ENCODE measurements around the gene CPSF7. TPM values are rescaled to one million over a fixed set of nuclear protein-coding genes. Genes with fewer than 3 reads are reported as not detected.

Gene CPSF7, protein sequence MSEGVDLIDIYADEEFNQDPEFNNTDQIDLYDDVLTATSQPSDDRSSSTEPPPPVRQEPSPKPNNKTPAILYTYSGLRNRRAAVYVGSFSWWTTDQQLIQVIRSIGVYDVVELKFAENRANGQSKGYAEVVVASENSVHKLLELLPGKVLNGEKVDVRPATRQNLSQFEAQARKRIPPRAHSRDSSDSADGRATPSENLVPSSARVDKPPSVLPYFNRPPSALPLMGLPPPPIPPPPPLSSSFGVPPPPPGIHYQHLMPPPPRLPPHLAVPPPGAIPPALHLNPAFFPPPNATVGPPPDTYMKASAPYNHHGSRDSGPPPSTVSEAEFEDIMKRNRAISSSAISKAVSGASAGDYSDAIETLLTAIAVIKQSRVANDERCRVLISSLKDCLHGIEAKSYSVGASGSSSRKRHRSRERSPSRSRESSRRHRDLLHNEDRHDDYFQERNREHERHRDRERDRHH
- total RNA-seq (2022; extraction: Qiagen RNA extraction): 73.0 to 80.6 TPM (median 76.0 TPM) in 5 replicates

DNA sequence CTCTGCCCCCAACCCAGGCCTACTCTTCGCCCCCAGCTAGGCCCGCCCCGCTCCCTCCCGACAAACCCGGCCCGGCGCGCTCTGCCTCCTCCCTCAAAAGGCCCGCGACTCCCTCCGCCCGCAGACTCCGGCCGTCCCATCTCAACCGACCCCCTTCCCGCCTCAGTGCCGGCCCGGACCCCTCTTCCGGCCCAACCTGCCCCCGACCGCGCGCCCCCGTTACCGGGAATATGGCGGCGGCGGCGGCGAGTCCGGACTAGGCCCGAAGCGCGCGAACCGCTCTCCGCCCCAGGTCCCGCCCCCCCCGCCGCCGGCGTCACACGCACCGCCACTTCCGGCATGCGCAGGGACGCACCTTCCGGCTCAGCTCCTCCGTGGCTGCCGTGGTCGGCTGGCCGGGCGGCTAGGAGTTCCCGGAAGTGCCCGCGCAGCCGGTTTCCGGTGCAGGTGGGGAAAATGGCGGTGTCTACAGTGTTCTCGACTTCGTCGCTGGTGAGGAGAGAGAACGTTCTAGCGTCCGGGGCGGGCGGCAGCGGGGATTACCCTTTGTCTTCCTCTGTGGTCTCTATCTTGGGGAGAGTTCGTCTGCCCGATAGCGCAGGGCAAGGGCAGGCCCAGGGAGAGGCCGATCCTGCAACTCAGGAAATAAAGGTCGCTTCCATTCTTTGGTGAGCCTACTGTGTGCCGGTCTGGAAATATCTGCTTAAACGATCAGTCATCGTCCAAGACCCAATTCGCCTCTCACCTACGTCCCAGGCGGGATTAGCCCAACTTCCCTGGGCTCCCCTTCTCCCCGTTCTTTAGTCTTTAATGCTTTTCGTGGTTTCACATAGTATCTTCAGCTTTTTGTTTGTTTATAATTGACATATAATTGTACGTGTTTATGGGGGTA is at the start of gene CPSF7, which contains the start of gene SDHAF2:
TSS of gene CPSF7 (minus strand) at position 285 of the 892 bp plus-strand sequence. CDS start 740 bp downstream, outside the sequence.
TSS of gene SDHAF2 (plus strand) at position 434 of the 892 bp plus-strand sequence. CDS start at position 457, 23 bp downstream.

DNA sequence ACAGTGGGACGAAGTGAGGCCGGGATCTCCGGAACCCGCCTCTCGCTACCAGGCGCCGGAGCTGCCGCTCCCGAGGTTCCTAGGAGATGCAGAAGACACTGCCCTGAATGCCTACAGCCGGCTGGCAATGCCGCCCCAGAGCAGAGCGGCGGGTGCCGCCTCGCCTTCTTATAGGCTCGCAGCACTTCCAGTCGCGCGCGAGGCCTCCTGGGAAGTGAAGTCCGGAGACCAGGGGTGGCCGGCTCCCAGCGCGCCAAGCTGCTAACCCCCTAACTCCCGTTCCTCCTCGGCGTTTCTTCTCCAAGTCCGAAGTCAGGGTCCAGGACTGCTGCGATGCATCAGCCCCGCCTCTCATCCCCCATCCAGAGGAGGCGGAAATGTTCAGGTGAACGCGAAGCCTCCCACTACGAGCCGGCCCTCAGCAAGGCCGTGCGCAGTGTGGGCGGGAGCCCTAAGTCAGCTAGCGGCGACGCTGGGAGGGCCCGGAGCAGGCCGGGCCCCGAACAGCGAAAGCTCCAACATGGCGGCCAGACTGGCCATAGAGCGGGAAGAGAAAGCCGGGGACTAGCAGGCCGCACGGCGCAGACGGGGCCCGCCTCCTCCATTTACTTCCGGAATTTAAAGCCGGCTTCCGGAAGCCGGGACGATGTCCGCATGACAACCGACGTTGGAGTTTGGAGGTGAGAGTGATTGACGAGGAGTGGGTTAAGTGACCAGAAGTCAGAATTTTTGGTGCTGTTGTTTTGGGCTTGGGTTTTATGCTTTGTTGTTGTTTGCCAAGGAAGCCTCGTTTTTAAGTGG is 67.8 kb downstream of the CPSF7 start, which contains the start of the genes CYB561A3 and TMEM138:
TSS of gene CYB561A3 (minus strand) at position 142 of the 801 bp plus-strand sequence. CDS start 5,169 bp downstream, outside the sequence.
TSS of gene TMEM138 (plus strand) at position 634 of the 801 bp plus-strand sequence. CDS start 2,017 bp downstream, outside the sequence.

Other genes with a start within 250 kb of the CPSF7 start
- not detected in 5 replicates for gene PGA3, start 226.5 kb downstream of the CPSF7 start, total RNA-seq (2022; extraction: Qiagen RNA extraction)
- 0.14 TPM in 1 of 5 replicates, not detected in the others for gene PGA4, start 207.6 kb downstream of the CPSF7 start, total RNA-seq (2022; extraction: Qiagen RNA extraction)
- gene PGA5, start 188.8 kb downstream of the CPSF7 start, total RNA-seq (2022; extraction: Qiagen RNA extraction): not detected in 5 replicates
- 0.28 to 0.90 TPM (median 0.54 TPM) in 5 replicates for gene VWCE, start 134.7 kb downstream of the CPSF7 start, total RNA-seq (2022; extraction: Qiagen RNA extraction)
- 161 to 185 TPM (median 176 TPM) in 5 replicates for gene DDB1, start 96.9 kb downstream of the CPSF7 start, total RNA-seq (2022; extraction: Qiagen RNA extraction)
- 49.5 to 71.9 TPM (median 67.7 TPM) in 5 replicates for gene TKFC, start 96.7 kb downstream of the CPSF7 start, total RNA-seq (2022; extraction: Qiagen RNA extraction)
- 34.5 to 45.7 TPM (median 45.3 TPM) in 5 replicates for gene CYB561A3, start 68.1 kb downstream of the CPSF7 start, total RNA-seq (2022; extraction: Qiagen RNA extraction)
- 84.8 to 104 TPM (median 91.3 TPM) in 5 replicates for gene TMEM138, start 67.6 kb downstream of the CPSF7 start, total RNA-seq (2022; extraction: Qiagen RNA extraction)
- 16.1 to 18.4 TPM (median 16.6 TPM) in 5 replicates for gene TMEM216, start 37.4 kb downstream of the CPSF7 start, total RNA-seq (2022; extraction: Qiagen RNA extraction)
- 34.7 to 43.4 TPM (median 37.5 TPM) in 5 replicates for gene SDHAF2, start 149 bp upstream of the CPSF7 start, total RNA-seq (2022; extraction: Qiagen RNA extraction)
- gene LRRC10B, start 78.8 kb upstream of the CPSF7 start, total RNA-seq (2022; extraction: Qiagen RNA extraction): 0.07 to 0.28 TPM (median 0.18 TPM) in 5 replicates
- gene SYT7, start 151.1 kb upstream of the CPSF7 start, total RNA-seq (2022; extraction: Qiagen RNA extraction): 1.0 to 1.7 TPM (median 1.5 TPM) in 5 replicates